ENCODE data around the gene BTBD18. TPM values are rescaled to one million over a fixed set of nuclear protein-coding genes. Genes with fewer than 3 reads are reported as not detected.

Gene BTBD18
- total and polyA plus RNA-seq, 8 donors, result not detected

- H3K27ac ChIP-seq, result peak overlapping the region in 4 of 5 donors; percentile 5 to 91 (median 58)
- H3K36me3 ChIP-seq, result peaks cover 0 to 12% (median 10%) of the 10 kb centered on the region in 4 donors
- peaks cover 71 to 100% (median 90%) of the 10 kb centered on the region in 4 donors for H3K4me1 ChIP-seq
- H3K27me3 ChIP-seq, result no peaks in the 10 kb centered on the region
- H3K4me3 ChIP-seq, result no peak overlapping the region
- DNase-seq, result no peak
- TF ChIP-seq POLR2A (IDR thresholded peaks at IDR 0.05) (no peak), EP300 (IDR thresholded peaks at IDR 0.05) (no peak), CTCF (IDR thresholded peaks at IDR 0.05) (no peak), POLR2AphosphoS5 (IDR thresholded peaks at IDR 0.05) (no peak)
- no peaks in the 10 kb centered on the region for H3K9me3 ChIP-seq
- intact Hi-C loops (cut with DNase I; ENCODE audit: low total_unique reads), result no loop called here
Observed at GRCh38 chr11:57788703-57789088, 37.1 kb upstream of the BTBD18 start.

GRCh38 chr11:57787920-57788702, 36.5 kb upstream of the BTBD18 start:
- DNase-seq, result peak in 1 of 2 donors; percentile 50
- no peaks in the 10 kb centered on the region for H3K27me3 ChIP-seq
- peaks cover 65 to 100% (median 90%) of the 10 kb centered on the region in 4 donors for H3K4me1 ChIP-seq
- H3K27ac ChIP-seq, result peak overlapping the region in 4 of 5 donors; percentile 5 to 91 (median 58)
- peaks cover 0 to 8% (median 8%) of the 10 kb centered on the region in 4 donors for H3K36me3 ChIP-seq
- no peaks in the 10 kb centered on the region for H3K9me3 ChIP-seq
- no peak overlapping the region for H3K4me3 ChIP-seq
- no peak for TF ChIP-seq POLR2AphosphoS5 (IDR thresholded peaks at IDR 0.05)
- TF ChIP-seq CTCF (IDR thresholded peaks at IDR 0.05), result no peak
- WGBS, 5 donors, result 45 to 48% (median 46%) methylated on average over 6 of the region's 6 CpGs
- intact Hi-C loops (cut with DNase I; ENCODE audit: low total_unique reads), result no loop called here

- Histone ChIP-seq H3K9me3 (no peaks in the 10 kb centered on the region), H3K27ac (peak overlapping the region in 4 of 5 donors; percentile 25 to 91 (median 54)), H3K36me3 (peaks cover 0 to 8% (median 8%) of the 10 kb centered on the region in 4 donors), H3K4me3 (no peak overlapping the region), H3K27me3 (no peaks in the 10 kb centered on the region), H3K4me1 (peaks cover 55 to 100% (median 89%) of the 10 kb centered on the region in 4 donors)
- intact Hi-C loops (cut with DNase I; ENCODE audit: low total_unique reads), result no loop called here
- WGBS, 5 donors, result 63 to 81% (median 69%) methylated on average over 4 of the region's 4 CpGs
- no peak for DNase-seq
- TF ChIP-seq CTCF (IDR thresholded peaks at IDR 0.05) (no peak), POLR2A (IDR thresholded peaks at IDR 0.05) (no peak), POLR2AphosphoS5 (IDR thresholded peaks at IDR 0.05) (no peak), EP300 (IDR thresholded peaks at IDR 0.05) (no peak)
Observed at GRCh38 chr11:57787006-57787604, 35.5 kb upstream of the BTBD18 start.

- H3K27me3 ChIP-seq, result no peaks in the 10 kb centered on the region
- WGBS, 5 donors, result 61 to 76% (median 66%) methylated on average over 4 of the region's 4 CpGs
- intact Hi-C loops (cut with DNase I; ENCODE audit: low total_unique reads), result no loop called here
- DNase-seq, result no peak
- TF ChIP-seq POLR2A (IDR thresholded peaks at IDR 0.05) (no peak), CTCF (IDR thresholded peaks at IDR 0.05) (no peak)
- no peaks in the 10 kb centered on the region for H3K9me3 ChIP-seq
- peaks cover 0 to 4% (median 3%) of the 10 kb centered on the region in 4 donors for H3K36me3 ChIP-seq
- H3K4me3 ChIP-seq, result no peak overlapping the region
- H3K27ac ChIP-seq, result peak overlapping the region in 4 of 5 donors; percentile 25 to 91 (median 54)
- peaks cover 50 to 100% (median 89%) of the 10 kb centered on the region in 4 donors for H3K4me1 ChIP-seq
Observed at GRCh38 chr11:57786436-57786835, 34.8 kb upstream of the BTBD18 start.
